GM18870 (cell line): ENCODE data around the gene THBS2.

Experiments used
- ATAC-seq: cut with Tn5 transposase; IDR thresholded peaks from one replicate; pipeline ENCODE4 v1.9.1; 2021; ENCODE audit warnings: moderate library complexity; ENCODE audit not compliant: unreplicated experiment

The THBS2 gene

GRCh38 chr6:169168706-169169105 lies 84.9 kb downstream of the THBS2 start:
- ATAC-seq = no peak

DNA sequence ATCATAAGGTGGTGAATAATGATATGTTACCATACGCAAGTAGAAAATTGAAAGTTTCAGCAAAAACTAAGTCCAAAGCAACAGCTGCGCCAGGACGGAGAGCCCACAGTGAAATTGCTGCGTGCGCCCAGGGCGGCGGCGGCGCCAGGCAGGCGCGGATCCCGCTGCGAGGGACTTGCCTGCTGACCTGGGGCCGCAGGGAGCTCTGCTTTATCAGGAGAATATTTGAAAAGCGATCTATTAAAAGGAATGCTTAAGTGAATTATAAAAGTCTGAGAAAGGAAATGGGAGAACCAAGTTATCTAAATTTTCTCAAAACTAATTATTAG lies 85.4 kb downstream of the THBS2 start:
- ATAC-seq = no peak

DNA sequence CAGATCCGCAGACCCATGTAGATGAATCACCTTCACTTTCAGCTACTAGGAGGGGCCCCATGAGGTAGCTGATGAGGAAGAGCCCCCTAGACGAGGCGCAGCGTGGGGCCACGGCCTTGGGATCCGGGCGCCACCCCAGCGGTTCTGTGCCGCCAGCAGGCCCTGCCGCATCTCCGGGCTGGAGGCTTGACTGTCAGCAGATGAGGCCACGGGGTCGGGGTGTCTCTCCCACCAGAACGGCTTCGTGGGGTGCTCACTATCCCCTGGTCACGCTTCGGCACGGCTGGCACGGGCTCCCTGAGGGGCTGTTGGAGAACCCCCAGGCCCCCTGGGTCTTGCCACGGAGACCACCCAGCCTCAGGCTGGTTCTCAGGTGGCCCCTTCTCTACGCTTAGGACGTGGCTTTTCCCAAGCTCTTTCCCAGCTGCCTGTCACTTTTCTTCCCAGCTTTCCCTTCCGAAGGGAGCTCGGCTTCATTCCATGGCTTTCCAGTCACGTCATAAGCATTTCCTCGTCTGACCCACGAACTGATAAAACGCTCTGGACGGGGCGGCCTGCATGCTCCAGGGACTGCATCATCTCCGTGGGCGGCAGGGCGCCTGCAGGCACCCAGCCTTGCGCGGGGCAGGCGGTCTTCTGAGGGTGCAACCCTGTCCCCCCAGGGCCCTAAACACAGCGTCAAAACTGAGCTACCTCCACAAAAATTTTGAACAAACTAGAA lies 85.9 kb downstream of the THBS2 start:
- no peak for ATAC-seq

- ATAC-seq = no peak
These were observed 86.6 kb downstream of the THBS2 start for GRCh38 chr6:169166896-169167580.
